Glomerular endothelial cell (primary cell): ENCODE measurements around the gene VPS72. TPM values are rescaled to one million over a fixed set of nuclear protein-coding genes. Genes with fewer than 3 reads are reported as not detected.
"Not testable (repeated sequence)": the region's sequence is repeated elsewhere in the genome, so short reads cannot be mapped to it uniquely, and the experiment has no call there.

Source experiments
- DNase-seq: peaks from one replicate; pipeline ENCODE4 v3.0.0-alpha.2; 2011; ENCODE audit warnings: low read depth, low spot score; ENCODE audit errors: extremely low read depth
- total RNA-seq: library from RNA; depleted of rRNA; stranded (reverse); fragments of >200 nt; gene quantifications from 2 replicates; pipeline ENCODE4 v1.2.3, GENCODE V29; 2015

VPS72 gene
- total RNA-seq, 1 donor from 2014 or later: 38.1 TPM

GRCh38 chr1:151188667-151189066, 1.3 kb downstream of the VPS72 start:
- DNase-seq: not testable (repeated sequence)

DNA sequence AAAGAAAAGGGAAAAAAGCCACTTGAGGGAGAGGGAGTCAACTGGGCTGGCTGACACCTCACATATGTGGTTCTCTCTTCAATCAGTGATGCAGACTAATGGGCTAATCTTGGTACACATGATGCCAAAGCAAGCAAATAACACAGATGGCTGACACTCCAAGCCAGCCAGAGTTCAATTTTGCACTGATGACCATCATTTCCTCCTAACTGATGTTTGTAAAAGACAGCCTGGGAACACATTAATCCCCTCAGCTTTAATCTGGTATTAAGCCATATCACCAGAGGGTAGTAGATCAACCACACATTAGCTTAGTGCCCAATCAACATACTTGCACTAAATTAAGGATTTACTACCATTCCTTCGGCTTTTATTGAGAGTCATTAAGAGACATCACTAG, 2.8 kb downstream of the VPS72 start:
- DNase-seq: no peak

- DNase-seq: no peak
Measured at GRCh38 chr1:151184211-151184610, 5.8 kb downstream of the VPS72 start.

DNA sequence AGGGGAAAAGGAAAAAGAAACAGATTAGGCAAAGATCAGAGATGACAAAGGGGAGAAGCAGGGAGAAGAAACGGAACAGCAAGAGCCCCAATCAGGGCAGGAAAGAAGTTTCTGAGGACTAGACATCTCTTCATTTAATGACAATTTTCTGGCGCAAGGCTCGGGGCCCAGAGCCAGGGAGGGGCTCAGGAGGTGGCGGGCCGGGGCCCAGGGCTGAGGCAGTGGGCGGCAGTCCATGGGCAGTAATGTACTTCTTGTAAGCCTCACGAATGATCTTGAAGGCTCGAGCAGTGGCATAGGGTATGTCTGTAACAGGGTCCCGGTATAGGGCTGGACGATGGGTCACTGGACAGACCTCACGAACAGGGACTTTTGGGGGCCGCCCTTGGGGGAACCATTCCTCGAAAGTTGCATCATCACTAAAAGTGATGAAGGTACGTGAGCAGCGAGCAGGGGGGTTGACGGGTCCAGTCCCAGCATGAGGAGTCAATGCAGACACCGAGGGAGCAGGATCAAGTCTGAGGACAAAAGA, 13.4 kb downstream of the VPS72 start:
- DNase-seq: no peak

DNA sequence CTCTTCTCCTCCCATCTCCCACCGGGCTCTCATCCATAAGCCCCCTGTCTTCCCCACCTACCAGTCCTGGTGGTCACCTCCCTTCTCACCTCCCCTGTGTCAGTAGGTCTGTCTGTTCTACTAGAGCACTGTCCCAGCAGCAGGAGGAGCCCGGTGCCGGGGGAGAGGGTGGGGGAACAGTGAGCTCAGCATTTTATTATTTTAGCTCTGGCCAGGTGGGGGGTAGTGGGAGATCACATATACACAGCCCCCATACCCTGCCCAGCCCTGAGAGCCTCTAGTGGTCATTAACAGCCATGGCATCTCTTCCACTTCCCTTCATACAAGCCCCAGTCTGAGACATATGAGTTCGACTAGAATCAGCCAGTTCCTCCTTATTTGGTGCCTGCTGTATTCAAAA, 14.1 kb downstream of the VPS72 start, which contains the start of gene TMOD4:
Gene TMOD4 (minus strand): TSS at position 119 of the 400 bp plus-strand sequence. CDS start 1,106 bp downstream, outside the sequence.
- no peak for DNase-seq

GRCh38 chr1:151175041-151175741, 14.8 kb downstream of the VPS72 start:
- no peak for DNase-seq

DNA sequence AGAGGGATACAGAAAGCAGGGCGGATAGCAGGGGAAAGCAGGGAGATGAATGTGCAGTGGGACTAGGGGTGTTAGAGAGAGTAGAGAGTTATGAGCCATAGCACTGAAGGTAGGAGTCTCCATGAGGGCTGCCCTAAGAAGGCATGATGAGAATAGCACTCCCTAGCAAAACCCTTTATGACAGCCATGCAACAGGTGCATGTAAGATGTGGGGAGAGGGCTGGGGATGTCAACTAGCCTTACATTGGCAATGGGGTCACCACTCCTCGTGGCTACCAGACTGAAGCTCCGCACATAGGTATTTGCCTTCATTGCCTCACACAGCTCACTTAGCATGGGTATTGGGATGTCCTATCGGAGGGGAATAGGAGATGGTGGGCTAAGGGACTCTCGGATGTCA, 18.8 kb downstream of the VPS72 start:
- DNase-seq: no peak

DNA sequence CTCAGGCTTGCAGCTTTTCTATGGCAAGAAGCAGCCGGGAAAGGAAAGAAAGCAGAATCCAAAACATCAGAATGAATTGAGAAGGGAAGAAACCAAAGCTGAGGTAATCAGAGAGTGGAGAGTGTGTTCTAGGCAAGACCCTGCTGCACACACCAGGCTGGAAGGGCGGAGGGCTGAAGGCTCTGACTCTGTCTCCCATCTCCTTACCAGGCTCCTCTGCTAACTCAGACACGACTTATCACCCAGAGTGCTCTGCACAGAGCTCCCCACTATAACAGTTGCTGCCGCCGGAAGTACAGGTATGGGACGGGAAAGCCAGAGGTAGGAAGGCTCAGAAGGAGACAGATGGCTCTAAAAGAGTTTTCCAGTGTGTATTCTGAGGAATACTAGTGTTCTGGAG, 22.9 kb downstream of the VPS72 start:
- DNase-seq: no peak

- DNase-seq: no peak
Measured at GRCh38 chr1:151166505-151166956, 23.5 kb downstream of the VPS72 start.

- peak; percentile 84 for DNase-seq
Measured at GRCh38 chr1:151165738-151166504, 24.1 kb downstream of the VPS72 start, which contains the start of the genes LYSMD1 and SCNM1. TSS of gene LYSMD1 (minus strand) at chr1:151165902. CDS start at chr1:151165258, 644 bp downstream. TSS of gene SCNM1 (plus strand) at chr1:151166144. CDS start at chr1:151166153, 9 bp downstream.

GRCh38 chr1:151165281-151165737, 24.7 kb downstream of the VPS72 start:
- DNase-seq: no peak

- no peak for DNase-seq
Measured at GRCh38 chr1:151164732-151165280, 25.2 kb downstream of the VPS72 start.

DNA sequence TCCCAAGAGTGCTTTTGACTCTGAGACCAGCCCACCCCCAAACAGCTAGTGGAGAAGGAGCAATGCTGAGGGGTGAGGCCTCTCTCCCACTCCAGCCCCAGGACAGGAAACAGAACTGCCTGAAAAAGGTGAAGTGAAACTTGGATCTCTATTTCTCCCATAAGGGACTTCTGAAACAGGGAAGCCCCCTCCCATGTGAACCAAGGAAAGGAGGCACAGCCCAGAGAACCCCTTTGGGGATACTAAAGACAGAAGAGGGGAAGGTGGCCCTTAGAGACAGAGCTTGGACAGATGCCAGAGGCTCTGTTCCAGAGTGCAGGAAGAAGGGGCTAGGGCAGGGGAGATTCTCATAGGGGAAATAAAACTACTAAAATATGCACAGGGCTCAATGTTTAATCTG, 30.6 kb downstream of the VPS72 start:
- DNase-seq: no peak

DNA sequence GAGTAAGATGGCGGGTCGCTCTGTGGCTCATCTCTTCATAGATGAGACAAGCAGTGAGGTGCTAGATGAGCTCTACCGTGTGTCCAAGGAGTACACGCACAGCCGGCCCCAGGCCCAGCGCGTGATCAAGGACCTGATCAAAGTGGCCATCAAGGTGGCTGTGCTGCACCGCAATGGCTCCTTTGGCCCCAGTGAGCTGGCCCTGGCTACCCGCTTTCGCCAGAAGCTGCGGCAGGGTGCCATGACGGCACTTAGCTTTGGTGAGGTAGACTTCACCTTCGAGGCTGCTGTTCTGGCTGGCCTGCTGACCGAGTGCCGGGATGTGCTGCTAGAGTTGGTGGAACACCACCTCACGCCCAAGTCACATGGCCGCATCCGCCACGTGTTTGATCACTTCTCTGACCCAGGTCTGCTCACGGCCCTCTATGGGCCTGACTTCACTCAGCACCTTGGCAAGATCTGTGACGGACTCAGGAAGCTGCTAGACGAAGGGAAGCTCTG, 31.2 kb downstream of the VPS72 start:
- DNase-seq: no peak

DNA sequence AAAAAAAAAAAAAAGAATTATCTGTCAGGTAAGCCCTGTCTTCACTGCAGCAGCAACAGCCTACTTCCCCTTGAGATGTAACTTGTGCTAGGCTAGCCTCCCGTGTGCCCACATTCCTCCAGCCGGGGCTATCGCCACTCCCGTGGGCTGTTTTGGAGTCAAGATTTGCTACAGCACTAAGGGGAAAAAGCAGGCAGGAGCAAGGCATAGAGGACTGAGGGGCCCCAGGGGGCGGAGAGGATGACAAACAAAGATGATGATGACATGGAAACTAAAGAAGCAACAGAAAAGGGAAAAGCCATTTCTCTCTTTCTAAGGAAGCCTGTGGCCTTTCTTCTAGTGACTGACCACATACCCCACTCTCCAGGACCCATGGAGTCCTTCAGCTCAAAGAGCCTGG, 31.7 kb downstream of the VPS72 start:
- DNase-seq: no peak

DNA sequence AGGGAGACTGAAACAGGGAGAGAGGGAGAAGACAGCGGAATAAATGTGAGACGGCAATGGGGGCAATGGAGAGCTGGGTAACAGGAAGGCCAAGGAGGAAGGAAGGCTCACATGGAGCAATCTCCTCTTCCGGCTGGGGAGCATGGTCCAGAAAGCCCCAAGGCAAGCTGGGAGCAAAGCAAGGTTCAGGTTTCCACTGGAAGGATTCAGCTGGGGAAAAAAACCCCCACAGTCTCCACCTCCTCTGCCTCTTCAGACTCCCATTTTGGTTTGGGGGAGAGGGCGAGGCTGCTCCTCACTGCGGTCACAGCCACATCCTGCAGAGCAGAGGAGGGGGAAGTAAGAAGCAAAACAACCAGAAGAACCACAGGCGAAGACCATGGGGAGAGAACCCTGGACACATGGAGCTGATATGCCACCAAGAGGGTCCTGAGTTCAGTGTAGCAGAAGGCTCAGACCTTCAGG, 32.9 kb downstream of the VPS72 start:
- no peak for DNase-seq

GRCh38 chr1:151156515-151156819, 33.5 kb downstream of the VPS72 start, which contains the start of gene TNFAIP8L2:
TSS of gene TNFAIP8L2 (plus strand) at chr1:151156649. CDS start at chr1:151158698, 2,049 bp downstream.
- no peak for DNase-seq

GRCh38 chr1:151147665-151148064, 42.3 kb downstream of the VPS72 start:
- DNase-seq: no peak

DNA sequence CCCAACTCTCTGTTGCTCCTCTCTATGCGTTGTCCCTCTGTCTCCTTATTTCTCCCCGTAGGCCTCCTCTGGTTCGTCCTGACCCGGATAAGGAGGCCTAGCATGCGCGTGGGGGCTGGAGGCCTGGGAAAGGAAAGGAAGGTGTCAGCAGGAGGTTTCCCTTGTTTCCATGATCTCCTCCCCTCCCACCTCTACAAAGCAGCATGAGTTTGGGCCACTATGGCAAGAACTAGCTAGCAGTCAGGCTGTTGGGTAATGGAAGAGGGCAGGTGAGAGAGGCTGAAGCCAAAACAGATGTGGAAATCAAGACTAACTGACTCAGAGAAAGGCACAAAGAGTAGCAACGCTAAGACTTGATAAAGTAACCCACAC, 42.9 kb downstream of the VPS72 start:
- no peak for DNase-seq

- peak; percentile 34 for DNase-seq
Measured at GRCh38 chr1:151146412-151147131, 43.4 kb downstream of the VPS72 start, which contains the start of gene SEMA6C. TSS of gene SEMA6C (minus strand) at chr1:151146631. CDS start at chr1:151142621, 4,010 bp downstream.
